Activated T-helper 1 cell treated with anti-CD3 and anti-CD28 coated beads, Interleukin-2, amount 50 U/mL, for 16 hours (primary cell): Measurements from ENCODE around the gene NIT1.

Experiments used
- DNase-seq, 2 donors: peaks; one replicate each; pipeline ENCODE4 v3.0.0-alpha.2; 2020; ENCODE audit warnings: low read depth in 1 of 2, low spot score in 1 of 2

The NIT1 gene

GRCh38 chr1:161083748-161084596 lies 33.9 kb upstream of the NIT1 start:
- DNase-seq = no peak

DNA sequence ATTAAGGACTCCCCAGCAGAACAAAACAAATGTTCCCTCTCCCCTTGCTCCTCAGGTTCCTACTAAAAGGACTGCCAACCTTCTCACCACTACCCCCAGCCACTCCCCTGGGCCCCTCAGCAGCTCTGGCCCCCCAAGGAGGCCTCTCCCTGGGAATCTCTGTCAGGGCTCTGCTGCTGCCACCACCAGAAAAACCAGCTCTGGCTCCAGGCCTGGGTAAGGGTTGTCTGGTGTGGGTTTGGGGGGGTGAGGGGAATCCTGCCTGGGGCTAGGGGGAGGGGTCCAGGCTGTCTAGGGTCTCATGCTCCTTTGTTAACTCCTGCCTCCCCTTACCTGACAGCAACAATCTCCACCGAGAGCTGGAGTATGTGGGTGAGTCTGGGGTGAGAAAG lies 33.3 kb upstream of the NIT1 start:
- DNase-seq = no peak

- DNase-seq = no peak
These were observed 32.7 kb upstream of the NIT1 start for GRCh38 chr1:161085165-161085564.

DNA sequence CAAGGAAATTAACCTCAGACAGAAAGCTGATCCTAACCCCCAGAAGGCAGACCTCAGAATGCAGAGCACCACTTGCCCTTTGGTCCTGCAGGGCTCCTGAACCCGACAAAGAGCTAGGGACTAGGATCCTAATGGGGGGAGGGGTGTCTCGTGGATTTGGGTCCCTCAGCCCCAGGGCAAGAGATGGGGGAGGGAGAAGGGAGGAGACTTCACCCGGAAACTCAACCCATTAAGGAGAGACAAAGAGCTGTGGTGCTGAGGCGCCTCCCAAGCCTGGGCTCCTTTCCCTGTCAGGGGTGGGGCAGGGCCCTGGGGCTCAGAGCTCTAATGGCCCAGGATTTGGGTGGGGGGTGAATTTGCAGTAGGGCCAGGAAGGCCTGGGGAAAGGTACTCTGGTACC lies 31.4 kb upstream of the NIT1 start:
- DNase-seq = no peak

- no peak for DNase-seq
These were observed 29.3 kb upstream of the NIT1 start for GRCh38 chr1:161088587-161089110.

DNA sequence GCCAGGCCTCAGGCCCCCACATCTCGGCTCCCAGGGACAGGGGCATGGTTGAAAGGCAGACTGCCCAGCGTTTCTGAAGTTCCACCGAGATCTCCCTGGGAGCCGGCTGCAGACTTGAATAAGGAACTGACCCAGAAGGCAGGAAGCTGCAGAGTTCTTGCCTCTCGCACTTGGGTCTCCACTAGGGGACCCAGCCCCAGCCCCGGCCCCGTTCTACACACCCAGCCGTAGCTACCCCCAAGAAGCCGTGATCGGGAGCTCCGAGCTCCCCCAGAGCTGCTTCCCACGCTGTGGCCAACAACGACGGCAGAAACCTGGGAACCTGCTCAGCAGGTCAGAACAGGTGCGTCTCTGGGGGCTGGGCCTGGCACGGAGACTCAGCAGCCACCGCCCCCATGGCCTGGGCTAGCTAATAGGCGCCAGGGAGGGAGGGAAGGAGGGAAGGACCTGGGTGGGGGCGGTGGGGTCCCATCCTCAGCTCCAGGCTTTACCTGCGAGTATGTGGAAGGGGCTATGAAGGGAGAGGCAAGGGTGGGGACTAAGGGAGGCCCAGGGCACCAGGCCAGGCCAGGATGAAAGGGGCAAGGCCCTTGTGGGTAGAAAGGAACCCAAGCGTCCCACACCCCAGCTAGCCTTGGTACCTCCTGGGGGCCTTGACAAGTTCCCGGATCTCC lies 28.5 kb upstream of the NIT1 start, which contains the start of gene NECTIN4:
Gene NECTIN4 (minus strand): TSS at position 308 of the 674 bp plus-strand sequence. CDS start 262 bp downstream, at position 46.
- DNase-seq = no peak

DNA sequence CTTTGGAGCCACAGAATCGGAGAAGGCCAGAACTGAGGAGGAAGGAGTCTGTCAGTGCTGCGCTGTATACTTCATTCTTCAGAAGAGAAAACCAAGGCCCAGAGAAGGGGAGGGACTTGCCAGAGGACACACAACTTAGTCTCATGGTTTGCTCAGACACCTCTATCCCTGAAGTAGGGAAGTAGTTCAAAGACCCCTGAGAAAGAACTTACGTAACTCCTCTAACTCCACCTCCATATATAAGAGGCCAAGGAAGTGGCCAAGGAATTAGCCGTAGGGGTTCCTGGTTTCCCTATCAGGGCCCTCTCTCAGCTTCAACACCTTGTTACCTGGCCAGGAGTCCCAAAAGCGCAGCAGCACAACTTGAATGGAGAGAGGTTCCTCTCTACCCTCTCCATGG lies 28.0 kb upstream of the NIT1 start:
- no peak for DNase-seq

- no peak for DNase-seq
These were observed 27.3 kb upstream of the NIT1 start for GRCh38 chr1:161090617-161091016.

DNA sequence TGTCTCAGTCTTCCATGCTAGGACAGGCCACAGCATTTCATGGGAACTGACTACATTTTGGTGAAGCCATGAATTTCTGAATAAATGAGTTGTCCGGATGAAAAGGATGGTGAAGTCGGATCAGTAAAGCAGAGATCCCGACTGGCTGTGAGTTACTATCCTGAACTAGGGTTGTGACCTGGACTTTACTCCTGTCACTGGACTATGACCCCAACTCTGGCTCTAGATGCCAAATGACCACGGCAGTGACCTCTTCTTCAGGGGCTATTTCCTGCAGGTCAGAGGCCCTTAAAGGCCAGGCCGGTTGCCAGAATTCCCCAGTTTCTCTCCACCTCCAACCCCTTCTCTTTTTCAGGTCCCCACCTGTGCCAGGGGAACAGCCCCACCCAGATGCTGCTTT lies 26.8 kb upstream of the NIT1 start:
- DNase-seq = no peak

GRCh38 chr1:161091796-161092507 lies 26.0 kb upstream of the NIT1 start:
- no peak for DNase-seq

DNA sequence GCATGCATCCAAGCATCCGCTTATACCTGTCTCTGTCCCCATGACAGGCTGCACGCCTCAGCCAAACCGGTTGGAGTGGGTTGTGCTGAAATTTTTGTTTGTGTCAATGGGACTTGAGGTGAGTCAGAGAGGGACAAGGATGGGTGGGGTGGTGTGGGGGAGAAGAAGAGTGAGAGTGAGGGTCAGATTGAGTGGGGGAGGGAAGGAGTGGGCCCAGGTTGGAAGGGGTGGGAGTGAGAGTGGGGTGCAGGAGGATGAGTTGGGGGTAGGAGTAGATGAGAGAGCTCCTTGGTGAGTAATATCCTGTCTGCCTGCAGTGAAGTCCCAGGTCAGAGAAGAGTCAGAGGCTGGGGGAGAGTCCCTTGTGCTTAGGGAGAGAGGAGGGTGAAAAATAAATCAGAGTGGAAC lies 25.3 kb upstream of the NIT1 start:
- DNase-seq = peak in 1 of 2 donors; percentile 10

GRCh38 chr1:161094481-161094880 lies 23.4 kb upstream of the NIT1 start:
- no peak for DNase-seq

DNA sequence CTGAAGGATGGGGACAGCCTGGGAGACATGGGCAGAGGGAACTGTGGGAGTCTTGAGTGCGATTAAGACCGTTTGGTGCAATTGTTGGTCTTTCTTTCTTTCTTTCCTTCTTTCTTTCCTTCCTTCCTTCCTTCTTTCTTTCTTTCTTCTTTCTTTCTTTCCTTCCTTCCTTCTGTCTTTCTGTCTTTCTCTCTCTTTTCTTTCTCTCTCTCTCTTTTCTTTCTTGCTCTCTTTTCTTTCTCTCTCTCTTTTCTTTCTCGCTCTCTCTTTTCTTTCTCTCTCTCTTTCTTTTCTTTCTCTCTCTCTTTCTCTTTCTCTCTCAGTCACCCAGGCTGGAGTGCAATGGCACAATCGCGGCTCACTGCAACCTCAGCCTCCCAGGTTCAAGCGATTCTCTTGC lies 22.7 kb upstream of the NIT1 start:
- DNase-seq = no peak

DNA sequence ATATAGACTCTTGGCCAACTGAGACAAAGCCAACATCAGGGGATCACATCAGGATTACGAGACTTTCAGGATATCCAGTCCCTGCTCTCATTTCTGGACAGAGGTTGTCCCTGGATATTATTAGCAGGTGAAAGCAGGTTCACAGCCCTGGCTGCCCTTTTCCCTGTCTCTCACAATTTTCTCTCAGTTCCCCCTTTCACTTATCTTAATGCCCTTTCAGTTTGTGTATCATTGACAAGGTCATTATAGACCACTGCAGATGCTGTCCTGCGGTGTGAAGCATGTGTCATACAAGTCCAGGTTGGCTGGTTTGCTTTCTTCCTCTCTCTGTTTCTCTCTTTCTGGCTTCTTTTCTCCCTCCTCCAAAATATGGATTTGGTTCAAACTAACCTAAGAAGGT lies 21.9 kb upstream of the NIT1 start:
- DNase-seq = no peak

- no peak for DNase-seq
These were observed 21.4 kb upstream of the NIT1 start for GRCh38 chr1:161096530-161096929.

DNA sequence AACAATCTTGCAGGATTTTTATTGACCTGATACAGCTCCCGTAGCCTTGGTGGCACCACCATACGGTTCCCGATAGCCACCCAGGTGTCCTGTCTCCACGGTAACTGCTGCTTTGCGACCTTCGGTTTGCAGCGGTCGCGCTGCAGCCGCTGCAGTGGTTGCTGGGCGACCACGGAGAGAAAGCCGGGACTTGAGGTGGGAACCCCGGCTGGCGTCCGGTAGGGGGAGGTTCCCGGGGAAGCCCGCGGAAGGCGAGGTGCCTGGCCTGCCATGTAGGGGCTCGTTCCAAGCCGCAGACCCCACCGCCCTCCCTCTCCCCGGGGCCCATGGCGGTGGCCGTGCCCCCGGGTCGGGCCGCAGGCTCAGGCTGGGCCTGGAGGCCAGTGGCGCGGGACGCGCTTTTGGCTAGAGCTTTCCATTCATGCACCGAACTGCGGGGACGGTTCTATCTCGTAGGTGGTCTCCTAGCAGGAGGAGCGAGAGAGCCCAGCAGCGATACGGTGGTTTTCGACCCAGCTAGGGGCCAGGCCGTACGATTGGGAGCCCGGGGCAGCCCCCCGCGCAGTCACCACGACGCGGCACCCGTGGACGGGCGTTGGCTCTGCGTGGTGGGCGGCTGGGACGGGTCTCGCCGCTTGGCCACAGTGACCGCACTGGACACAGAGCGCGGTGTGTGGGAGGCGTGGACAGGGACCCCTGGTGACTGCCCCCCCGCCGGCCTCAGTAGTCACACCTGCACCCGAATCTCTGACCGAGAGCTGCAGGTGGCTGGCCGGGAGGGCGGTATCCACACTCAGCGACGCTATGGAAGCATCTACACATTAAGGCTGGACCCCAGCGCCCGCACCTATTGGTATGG lies 19.5 kb upstream of the NIT1 start, which contains the start of gene KLHDC9:
Gene KLHDC9 (plus strand): TSS at position 152 of the 859 bp plus-strand sequence. CDS start 175 bp downstream, at position 327.
- DNase-seq = peak; percentile 41 to 56

DNA sequence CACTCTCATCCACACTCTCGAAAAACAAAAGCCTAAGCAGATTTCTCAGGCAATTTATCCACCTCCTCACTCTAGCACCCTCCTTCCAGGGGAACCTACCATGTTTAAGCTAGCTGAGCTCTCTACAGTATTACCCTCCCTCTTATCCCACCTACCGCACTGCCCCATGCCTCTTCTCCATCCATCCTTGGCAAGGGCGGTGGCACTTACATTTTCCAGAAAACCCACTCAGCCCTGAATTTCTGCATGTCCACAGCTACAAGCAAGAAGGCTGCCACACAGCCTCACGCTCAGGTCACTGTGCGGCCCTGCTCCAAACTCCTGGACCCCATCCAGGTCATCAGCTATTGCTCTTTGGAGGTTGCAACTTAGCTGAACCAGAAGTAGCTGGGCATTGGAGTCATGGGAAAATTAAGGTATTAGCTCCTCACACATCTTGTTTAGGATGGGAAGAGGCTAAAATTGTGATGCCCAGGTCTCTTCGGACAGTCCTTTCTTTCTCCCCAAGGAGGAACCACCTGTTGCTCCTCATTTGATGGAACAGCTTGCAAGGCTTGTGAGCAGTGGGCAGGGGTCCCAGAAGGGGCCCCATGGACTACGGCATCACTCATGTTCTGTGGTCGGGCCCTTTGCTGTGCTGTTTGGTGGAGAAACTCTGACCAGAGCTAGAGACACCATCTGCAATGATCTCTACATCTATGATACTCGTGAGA lies 18.7 kb upstream of the NIT1 start:
- no peak for DNase-seq

GRCh38 chr1:161100556-161100955 lies 17.3 kb upstream of the NIT1 start:
- no peak for DNase-seq

DNA sequence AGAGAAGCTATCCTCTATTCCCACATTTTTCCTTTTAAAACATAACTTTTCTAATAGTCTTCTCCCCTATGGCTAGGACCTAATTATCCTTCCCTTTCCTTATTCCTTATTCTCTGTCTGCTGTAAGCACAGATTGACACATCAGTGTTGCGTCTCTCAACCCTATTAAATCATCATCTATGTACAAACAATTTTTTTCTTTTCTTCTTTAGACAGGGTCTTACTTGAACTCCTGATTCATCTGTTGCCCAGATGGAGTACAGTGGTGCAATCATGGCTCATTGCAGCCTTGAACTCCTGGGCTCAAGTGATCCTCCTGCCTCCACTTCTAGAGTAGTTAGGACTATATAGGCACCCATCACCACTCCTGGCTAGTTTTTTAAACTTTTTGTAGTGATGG lies 11.5 kb upstream of the NIT1 start:
- DNase-seq = no peak

DNA sequence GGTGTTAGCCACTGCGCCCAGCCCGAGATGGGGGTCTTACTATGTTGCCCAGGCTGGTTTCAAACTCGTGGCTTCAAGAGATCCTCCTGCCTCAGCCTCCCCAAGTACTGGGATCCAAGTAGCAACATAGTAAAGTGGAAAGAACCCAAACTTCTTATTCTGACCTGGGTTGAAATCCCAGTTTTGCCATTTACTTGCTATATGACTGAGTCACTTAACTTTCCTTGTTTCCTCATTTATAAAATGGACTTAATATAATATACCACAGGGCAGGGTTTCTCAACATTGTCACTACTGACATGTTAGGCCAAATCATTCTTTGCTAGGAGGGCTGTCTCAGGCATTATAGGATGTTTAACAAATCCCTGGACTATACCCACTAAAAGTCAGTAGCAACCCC lies 6.8 kb upstream of the NIT1 start:
- DNase-seq = no peak
